GM20000 (cell line): Measurements from ENCODE around the gene SNTG2.
"Not testable (repeated sequence)": the region's sequence is repeated elsewhere in the genome, so short reads cannot be mapped to it uniquely, and the experiment has no call there.

Source experiments
- DNase-seq: peaks from one replicate; pipeline ENCODE4 v3.0.0; 2012; ENCODE audit warnings: low spot score
- TF ChIP-seq, protein P1 (sequence below): IDR thresholded peaks from 2 replicates; pipeline ENCODE4 v1.5.1; 2012; ENCODE audit warnings: mild to moderate bottlenecking, control low read depth; ENCODE audit errors: extremely low read depth, missing control alignments

SNTG2 gene

GRCh38 chr2:907706-908105 lies 42.9 kb upstream of the SNTG2 start:
- TF ChIP-seq, protein P1, sequence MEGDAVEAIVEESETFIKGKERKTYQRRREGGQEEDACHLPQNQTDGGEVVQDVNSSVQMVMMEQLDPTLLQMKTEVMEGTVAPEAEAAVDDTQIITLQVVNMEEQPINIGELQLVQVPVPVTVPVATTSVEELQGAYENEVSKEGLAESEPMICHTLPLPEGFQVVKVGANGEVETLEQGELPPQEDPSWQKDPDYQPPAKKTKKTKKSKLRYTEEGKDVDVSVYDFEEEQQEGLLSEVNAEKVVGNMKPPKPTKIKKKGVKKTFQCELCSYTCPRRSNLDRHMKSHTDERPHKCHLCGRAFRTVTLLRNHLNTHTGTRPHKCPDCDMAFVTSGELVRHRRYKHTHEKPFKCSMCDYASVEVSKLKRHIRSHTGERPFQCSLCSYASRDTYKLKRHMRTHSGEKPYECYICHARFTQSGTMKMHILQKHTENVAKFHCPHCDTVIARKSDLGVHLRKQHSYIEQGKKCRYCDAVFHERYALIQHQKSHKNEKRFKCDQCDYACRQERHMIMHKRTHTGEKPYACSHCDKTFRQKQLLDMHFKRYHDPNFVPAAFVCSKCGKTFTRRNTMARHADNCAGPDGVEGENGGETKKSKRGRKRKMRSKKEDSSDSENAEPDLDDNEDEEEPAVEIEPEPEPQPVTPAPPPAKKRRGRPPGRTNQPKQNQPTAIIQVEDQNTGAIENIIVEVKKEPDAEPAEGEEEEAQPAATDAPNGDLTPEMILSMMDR = no peak
- DNase-seq = no peak

DNA sequence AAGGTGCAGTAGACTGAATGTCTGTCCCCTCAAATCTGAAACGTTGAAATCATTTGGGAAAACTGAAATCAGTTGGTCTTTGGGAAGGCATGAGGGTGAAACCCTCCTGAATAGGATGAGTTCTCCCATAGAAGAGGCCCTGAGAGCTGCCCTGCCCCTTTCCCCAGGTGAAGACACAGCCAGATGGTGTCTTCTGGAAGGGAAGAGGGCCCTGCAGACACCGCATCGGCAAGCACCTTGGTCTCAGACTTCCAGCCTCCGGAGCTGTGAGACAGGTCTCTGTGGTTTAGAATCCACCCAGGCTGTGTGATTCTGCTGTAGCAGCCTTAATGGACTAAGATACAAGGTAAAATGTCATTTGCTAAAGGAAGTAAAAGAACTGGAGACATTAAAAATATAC lies 42.1 kb upstream of the SNTG2 start:
- no peak for DNase-seq
- TF ChIP-seq, protein P1 = no peak

GRCh38 chr2:909764-910379 lies 40.8 kb upstream of the SNTG2 start:
- not testable (repeated sequence) for DNase-seq

DNA sequence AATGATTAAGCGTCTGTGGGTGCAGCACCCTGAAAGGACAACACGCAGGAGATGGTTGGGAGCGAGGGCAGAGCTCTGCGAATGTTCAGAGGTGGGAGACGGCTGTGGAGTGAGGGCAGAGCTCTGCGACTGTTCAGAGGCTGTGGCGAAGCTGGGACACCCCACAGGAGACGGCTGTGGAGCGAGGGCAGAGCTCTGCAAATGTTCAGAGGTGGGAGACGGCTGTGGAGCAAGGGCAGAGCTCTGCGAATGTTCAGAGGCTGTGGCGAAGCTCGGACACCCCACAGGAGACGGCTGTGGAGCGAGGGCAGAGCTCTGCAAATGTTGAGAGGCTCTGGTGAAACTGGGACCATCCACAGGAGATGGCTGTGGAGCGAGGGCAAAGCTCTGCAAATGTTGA lies 40.0 kb upstream of the SNTG2 start:
- TF ChIP-seq, protein P1 = no peak
- no peak for DNase-seq

DNA sequence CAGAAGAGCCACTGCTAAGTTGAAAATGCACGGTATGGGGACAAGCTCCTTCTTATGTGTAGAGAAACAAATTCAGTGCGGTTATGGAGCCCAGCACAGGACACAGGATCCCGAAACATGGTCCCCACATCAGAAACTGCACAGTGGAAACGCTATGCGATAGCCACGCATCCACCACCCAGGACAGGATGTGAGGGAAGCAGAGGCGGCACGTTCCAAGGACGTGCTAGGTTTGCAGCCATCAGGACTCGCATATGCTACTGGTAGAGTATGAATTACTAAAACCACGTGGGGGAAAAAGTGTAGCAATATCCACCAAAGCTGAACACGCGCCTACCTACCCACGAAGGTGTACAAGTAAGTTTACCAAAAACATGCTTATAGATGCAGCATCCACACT lies 34.7 kb upstream of the SNTG2 start:
- DNase-seq = no peak
- TF ChIP-seq, protein P1 = no peak

DNA sequence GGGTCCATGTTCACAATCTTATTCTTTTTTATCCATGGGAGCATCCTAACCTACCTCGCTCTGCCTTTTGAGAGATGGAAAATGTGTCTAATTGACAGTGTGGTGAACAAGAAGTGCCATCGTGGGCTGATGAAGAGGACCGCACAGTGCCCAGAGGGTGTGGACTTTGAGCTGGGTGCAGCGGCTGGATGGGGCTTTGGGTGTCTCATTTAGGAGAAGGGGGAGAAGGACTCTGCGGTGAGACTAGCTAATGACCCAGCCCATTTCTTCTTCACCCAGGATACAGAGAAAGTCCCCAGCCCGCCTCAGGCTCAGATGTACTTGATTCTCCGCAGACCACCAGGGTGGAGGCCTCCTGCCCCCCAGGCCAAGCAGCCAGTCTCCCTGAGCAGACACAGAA lies 33.7 kb upstream of the SNTG2 start:
- no peak for DNase-seq
- TF ChIP-seq, protein P1 = no peak

GRCh38 chr2:919672-920071 lies 31.0 kb upstream of the SNTG2 start:
- no peak for DNase-seq
- TF ChIP-seq, protein P1 = no peak

DNA sequence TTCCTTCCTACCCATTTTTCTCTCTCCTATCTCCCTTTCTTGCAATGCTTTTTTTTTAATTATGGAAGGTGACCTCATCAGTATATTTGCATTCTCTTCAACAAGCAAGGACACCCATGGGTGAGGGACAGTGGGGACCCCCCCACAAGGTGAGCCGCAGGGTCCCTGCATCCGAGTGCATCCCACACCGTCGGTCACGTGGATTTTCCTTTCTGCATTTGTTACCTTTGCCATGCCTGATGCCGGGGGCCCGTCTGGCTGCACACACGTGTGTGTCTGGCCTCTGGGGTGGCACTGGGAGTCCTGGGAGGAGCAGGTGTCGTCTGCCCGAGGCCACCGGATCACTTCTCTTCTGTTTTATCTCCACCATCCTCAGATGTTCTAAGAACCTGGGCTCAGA lies 30.1 kb upstream of the SNTG2 start:
- DNase-seq = no peak
- TF ChIP-seq, protein P1 = no peak
